Ascending aorta (tissue), 2 donors: ENCODE data around the gene SIK3. TPM values are rescaled to one million over a fixed set of nuclear protein-coding genes. Genes with fewer than 3 reads are reported as not detected.
"Not testable (repeated sequence)": the region's sequence is repeated elsewhere in the genome, so short reads cannot be mapped to it uniquely, and the experiment has no call there.

Experiments
- DNase-seq, 2 donors: peaks; one replicate each; pipeline ENCODE4 v3.0.0-alpha.2; 2019; ENCODE audit warnings: low spot score in 2 of 2
- H3K27ac ChIP-seq, 2 donors: fragments of 200-600 bp; sonication (generic); one replicate each; pipeline ENCODE4 v1.5.1; 2016 to 2017; ENCODE audit warnings: mild to moderate bottlenecking in 1 of 2
- H3K27me3 ChIP-seq: fragments of 200-600 bp; sonication (generic); one replicate; pipeline ENCODE4 v1.5.1; 2017
- H3K36me3 ChIP-seq, 2 donors: fragments of 200-600 bp; sonication (generic); one replicate each; pipeline ENCODE4 v1.5.1; 2016
- H3K4me1 ChIP-seq, 2 donors: fragments of 200-600 bp; sonication (generic); one replicate each; pipeline ENCODE4 v1.5.1; 2016 to 2017; ENCODE audit warnings: mild to moderate bottlenecking in 1 of 2
- H3K4me3 ChIP-seq, 2 donors: fragments of 200-600 bp; sonication (generic); one replicate each; pipeline ENCODE4 v1.5.1; 2016 to 2017; ENCODE audit warnings: mild to moderate bottlenecking in 1 of 2
- H3K9me3 ChIP-seq, 2 donors: fragments of 200-600 bp; sonication (generic); one replicate each; pipeline ENCODE4 v1.5.1; 2016
- intact Hi-C: fragments of 100-400 bp; cut with DNase I; formaldehyde crosslinking; loops from one replicate; pipeline ENCODE4 v1.15.1; 2023
- total RNA-seq: library from RNA; depleted of rRNA; stranded (reverse); fragments of >200 nt; gene quantifications from one replicate; pipeline ENCODE4 v1.1.0, GENCODE V29; 2016
- TF ChIP-seq, protein P1 (sequence below), 3 experiments: fragments of 200-600 bp in 2 of 3; fragments of 450-650 bp in 1 of 3; sonication (generic) in 2 of 3; IDR thresholded peaks; one replicate each; pipeline ENCODE4 v1.5.1; 2016 to 2019; ENCODE audit warnings: antibody characterized with exemption in 3 of 3, mild to moderate bottlenecking in 1 of 3, moderate library complexity in 1 of 3

SIK3 gene
- total RNA-seq, 1 donor from 2014 or later = 22.5 TPM

DNA sequence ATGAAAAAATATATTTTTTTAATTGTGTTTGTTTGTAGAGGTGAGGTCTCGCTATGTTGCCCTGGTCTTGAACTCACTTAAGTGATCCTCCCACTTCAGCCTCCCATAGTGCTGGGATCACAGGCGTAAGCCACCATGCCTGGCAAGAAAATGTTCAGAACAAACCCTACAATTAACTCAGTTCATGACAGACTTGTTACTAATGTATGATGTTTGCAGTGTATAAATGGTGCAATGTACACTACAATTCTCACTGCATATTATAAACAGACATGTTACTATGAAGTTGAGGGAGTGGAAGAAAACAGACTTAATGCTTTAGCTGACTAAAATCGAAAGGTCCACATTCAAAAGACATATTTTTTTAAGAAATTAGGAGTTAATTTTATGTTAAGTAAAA is 59.0 kb downstream of the SIK3 start:
- intact Hi-C loops = no loop called here
- H3K27ac ChIP-seq = no peak overlapping the region
- TF ChIP-seq, protein P1, sequence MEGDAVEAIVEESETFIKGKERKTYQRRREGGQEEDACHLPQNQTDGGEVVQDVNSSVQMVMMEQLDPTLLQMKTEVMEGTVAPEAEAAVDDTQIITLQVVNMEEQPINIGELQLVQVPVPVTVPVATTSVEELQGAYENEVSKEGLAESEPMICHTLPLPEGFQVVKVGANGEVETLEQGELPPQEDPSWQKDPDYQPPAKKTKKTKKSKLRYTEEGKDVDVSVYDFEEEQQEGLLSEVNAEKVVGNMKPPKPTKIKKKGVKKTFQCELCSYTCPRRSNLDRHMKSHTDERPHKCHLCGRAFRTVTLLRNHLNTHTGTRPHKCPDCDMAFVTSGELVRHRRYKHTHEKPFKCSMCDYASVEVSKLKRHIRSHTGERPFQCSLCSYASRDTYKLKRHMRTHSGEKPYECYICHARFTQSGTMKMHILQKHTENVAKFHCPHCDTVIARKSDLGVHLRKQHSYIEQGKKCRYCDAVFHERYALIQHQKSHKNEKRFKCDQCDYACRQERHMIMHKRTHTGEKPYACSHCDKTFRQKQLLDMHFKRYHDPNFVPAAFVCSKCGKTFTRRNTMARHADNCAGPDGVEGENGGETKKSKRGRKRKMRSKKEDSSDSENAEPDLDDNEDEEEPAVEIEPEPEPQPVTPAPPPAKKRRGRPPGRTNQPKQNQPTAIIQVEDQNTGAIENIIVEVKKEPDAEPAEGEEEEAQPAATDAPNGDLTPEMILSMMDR (IDR thresholded peaks at IDR 0.05) = no peak
- peaks cover 0 to 5% of the 10 kb centered on the region in 2 donors for H3K4me1 ChIP-seq
- no peaks in the 10 kb centered on the region for H3K27me3 ChIP-seq
- no peaks in the 10 kb centered on the region for H3K36me3 ChIP-seq
- H3K4me3 ChIP-seq = no peak overlapping the region
- H3K9me3 ChIP-seq = no peaks in the 10 kb centered on the region
- no peak for DNase-seq

GRCh38 chr11:117037975-117038350 is 60.3 kb downstream of the SIK3 start:
- TF ChIP-seq, protein P1 (IDR thresholded peaks at IDR 0.05) = no peak
- no peak for DNase-seq
- intact Hi-C loops = no loop called here
- H3K9me3 ChIP-seq = no peaks in the 10 kb centered on the region
- peaks cover 0 to 5% of the 10 kb centered on the region in 2 donors for H3K4me1 ChIP-seq
- H3K36me3 ChIP-seq = no peaks in the 10 kb centered on the region
- no peaks in the 10 kb centered on the region for H3K27me3 ChIP-seq
- H3K27ac ChIP-seq = no peak overlapping the region
- H3K4me3 ChIP-seq = no peak overlapping the region

DNA sequence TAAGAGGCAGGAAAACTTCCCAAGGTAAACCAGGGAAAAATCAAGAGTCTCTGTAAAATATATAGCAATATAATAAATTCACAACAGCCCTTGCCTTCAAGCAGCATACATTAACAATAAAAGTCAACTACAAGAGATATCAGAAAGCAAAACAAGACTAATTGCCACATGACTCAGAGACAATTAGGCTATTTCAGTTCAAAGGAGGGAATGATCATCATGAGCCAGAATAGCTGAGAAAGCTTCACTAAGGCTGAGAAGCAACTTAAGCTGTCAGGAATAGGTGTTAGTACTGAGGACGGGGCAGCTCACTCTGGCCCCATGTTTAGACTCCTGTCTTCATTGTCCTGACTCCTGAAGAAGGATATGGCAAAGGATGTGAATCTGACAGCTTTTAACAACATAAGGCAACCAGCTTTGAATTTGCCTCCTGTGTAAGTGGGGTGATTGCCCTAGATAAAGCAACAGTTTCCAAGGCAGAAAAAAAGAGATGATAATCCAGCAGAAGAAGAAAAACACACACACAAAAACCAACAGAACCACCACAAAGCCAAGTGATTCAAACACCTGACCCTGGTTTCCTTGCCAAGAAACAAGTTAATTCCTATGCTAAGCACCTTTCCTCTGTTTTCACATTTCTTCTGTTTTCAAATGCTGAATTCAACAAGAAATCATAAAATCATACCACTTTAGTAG is 60.8 kb downstream of the SIK3 start:
- Histone ChIP-seq H3K4me1 (peaks cover 0 to 5% of the 10 kb centered on the region in 2 donors), H3K36me3 (no peaks in the 10 kb centered on the region), H3K27ac (no peak overlapping the region), H3K27me3 (no peaks in the 10 kb centered on the region), H3K9me3 (no peaks in the 10 kb centered on the region), H3K4me3 (no peak overlapping the region)
- DNase-seq = no peak
- intact Hi-C loops = no loop called here
- TF ChIP-seq, protein P1 (IDR thresholded peaks at IDR 0.05) = no peak

DNA sequence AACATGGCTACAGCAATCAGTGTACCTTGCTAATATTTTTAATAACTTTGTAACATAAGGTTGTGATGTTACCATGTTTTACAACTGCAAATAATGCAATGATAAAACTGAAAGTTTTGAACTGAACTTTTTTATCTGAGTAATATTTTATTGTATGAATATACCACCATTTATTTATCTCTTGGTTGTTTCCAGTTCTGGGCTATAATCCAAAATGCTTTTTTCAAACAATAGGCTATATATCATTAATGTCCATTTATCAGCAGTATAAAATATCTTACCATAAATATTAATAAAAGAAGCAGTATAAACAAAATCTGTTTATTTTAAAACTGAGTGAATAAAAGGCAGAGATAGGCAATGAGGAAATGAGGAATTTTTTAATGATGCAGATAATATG is 63.3 kb downstream of the SIK3 start:
- no peaks in the 10 kb centered on the region for H3K9me3 ChIP-seq
- intact Hi-C loops = no loop called here
- H3K27me3 ChIP-seq = no peaks in the 10 kb centered on the region
- no peaks in the 10 kb centered on the region for H3K36me3 ChIP-seq
- TF ChIP-seq, protein P1 (IDR thresholded peaks at IDR 0.05) = no peak
- no peak for DNase-seq
- H3K4me1 ChIP-seq = peaks cover 0 to 5% of the 10 kb centered on the region in 2 donors
- no peak overlapping the region for H3K4me3 ChIP-seq
- no peak overlapping the region for H3K27ac ChIP-seq

GRCh38 chr11:117026593-117027330 is 71.5 kb downstream of the SIK3 start:
- Histone ChIP-seq H3K27ac (no peak overlapping the region), H3K27me3 (no peaks in the 10 kb centered on the region), H3K9me3 (no peaks in the 10 kb centered on the region), H3K4me1 (no peaks in the 10 kb centered on the region), H3K4me3 (no peak overlapping the region), H3K36me3 (no peaks in the 10 kb centered on the region)
- DNase-seq = no peak
- TF ChIP-seq, protein P1 (IDR thresholded peaks at IDR 0.05) = no peak
- intact Hi-C loops = no loop called here

DNA sequence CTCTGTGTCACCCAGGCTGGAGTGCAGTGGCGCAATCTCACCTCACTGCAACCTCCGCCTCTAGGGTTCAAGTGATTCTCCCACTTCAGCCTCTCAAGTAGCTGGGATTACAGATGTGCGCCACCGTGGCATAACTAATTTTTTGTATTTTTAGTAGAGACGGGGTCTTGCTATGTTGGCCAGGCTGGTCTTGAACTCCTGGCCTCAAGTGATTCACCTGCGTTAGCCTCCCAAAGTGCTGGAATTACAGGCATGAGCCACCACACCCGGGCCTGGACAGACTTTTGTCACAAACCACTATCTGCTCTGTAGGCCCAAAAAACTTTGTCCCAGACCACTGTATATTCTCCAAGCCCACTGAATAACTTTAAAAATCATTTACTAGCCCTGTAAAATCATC is 74.5 kb downstream of the SIK3 start:
- H3K9me3 ChIP-seq, DNase-seq, intact Hi-C loops, H3K27me3 ChIP-seq, H3K4me1 ChIP-seq, H3K27ac ChIP-seq, H3K4me3 ChIP-seq, H3K36me3 ChIP-seq: not testable (repeated sequence)
